NCI-H2107 treated with DMSO at 0.1 percent for 48 hours (cell line): ENCODE results near the gene MTG1.
"Not testable (repeated sequence)": the region's sequence is repeated elsewhere in the genome, so short reads cannot be mapped to it uniquely, and the experiment has no call there.

Experiments used
- DNase-seq: peaks from one replicate; lab custom pipeline; 2025; ENCODE audit not compliant: unreplicated experiment; lab: John Stamatoyannopoulos, UW

Gene MTG1

DNA sequence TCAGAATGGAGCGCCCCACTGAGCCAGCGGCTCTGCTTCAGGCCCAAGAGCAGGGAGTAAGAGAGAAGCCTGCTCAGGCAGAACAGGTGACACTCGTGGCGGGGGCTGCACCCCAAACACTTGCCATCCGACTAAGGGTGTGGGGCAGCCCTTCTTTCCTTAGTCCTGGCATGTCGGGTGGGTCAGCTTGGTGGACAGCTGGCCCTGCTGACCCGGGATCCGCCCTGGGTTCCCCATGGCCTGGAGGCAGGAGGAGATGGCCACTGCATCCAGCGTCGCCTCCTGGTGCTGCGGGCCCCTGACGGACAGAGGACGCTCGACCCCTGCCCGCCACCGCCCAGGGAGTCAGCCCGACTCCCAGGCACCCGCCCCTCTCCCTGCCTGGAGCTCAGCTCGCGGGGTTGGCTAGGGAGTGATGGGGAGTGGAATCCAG is 16.1 kb upstream of the MTG1 start:
- no peak for DNase-seq

DNA sequence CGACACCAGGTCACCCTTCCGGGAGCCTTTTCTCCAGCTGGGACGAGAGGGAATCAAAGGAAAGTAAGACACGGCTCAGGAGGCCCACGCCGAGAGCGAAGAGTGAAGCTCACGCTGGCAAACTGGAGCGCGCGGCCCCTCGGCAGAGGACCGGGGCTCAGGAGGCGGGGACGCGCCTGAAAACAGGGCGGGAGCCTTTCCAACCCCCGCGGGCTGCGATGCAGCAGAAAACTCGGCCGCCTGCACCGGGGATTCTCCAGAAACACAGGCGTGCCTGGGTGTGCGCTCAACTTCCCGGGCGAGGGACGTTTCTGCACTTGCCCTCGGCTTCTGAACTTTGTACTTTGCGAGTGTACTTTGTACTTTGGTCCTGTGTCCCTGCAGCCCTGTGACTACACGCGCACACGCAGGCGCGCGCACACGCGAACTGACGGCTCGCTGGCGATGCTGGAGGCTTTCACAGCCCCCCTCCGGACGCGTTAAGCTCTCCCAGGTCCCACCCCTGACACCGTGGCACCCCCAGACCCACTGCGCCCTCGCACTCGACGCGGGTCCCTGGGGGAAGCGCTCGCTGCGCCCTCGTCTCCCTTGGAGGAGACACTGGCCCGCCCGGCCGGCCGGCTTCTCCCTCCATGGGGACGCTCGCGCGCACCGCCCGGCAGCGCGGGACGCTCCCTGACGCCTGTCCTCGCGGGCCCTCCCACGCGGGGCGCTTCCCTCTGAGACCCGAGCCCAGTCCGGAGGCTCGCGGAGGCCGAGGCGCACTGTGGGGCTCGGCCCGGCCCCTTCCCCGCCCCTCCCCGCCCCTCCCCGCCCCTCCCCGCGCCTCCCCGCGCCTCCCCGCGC is 15.5 kb upstream of the MTG1 start:
- no peak for DNase-seq

DNA sequence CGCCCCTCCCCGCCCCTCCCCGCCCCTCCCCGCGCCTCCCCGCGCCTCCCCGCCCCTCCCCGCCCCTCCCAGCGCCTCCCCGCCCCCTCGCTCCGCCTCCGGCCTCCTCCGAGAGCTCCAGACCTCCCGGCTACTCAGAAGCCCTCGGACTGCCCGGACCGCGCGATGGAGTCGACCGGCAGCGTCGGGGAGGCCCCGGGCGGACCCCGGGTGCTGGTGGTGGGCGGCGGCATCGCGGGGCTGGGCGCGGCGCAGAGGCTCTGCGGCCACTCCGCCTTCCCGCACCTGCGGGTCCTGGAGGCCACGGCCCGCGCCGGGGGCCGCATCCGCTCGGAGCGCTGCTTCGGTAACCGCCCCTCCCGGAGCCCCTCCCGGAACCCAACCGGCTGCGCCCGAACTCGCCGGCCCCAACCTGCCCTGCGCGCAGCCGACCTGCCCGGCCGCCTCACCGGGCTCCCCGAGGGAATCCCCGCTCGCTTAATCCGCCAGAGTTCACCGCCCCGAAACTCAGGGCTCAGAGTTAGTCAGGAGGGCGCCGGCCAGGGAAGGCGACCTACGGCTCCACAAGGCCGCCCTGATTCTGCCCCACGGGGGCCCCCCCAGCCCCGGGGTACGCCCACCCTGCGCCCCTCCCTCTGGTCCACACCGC is 14.7 kb upstream of the MTG1 start, which contains the start of gene PAOX:
Gene PAOX, plus strand, starts transcription at position 111 of the 649 bp plus-strand sequence. Its CDS starts 55 bp downstream, at position 166.
- DNase-seq, result no peak

DNA sequence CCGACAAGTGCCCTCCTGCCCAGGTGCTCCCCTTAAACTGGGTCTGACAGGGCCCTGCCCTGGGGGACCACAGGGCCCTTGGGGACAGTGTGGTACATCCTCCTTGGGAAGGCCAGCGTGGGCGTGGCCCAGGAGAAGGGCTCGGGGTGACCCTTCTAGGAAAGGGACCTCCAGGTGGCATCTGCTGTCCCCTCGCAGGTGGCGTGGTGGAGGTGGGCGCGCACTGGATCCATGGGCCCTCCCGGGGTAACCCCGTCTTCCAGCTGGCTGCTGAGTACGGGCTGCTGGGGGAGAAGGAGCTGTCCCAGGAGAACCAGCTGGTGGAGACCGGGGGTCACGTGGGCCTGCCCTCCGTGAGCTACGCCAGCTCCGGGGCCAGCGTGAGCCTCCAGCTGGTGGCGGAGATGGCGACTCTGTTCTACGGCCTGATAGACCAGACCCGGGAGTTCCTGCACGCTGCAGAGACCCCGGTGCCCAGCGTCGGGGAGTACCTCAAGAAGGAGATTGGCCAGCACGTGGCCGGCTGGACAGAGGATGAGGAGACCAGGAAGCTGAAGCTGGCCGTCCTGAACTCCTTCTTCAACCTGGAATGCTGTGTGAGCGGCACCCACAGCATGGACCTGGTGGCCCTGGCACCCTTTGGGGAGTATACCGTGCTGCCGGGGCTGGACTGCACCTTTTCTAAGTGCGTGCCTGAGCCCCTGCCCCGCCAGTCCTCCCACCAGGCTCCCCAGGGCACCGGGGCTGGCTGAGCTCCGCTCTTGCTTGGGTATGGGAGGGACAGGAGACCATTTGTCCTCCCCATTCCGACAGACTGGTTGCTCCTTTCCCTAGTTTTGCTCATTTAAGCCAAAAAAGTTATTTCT is 13.9 kb upstream of the MTG1 start:
- DNase-seq, result no peak

GRCh38 chr10:133381036-133381435 is 12.9 kb upstream of the MTG1 start:
- no peak for DNase-seq

- no peak for DNase-seq
Observed at GRCh38 chr10:133383551-133383950, 10.4 kb upstream of the MTG1 start.

- no peak for DNase-seq
Observed at GRCh38 chr10:133384071-133384470, 9.9 kb upstream of the MTG1 start.

DNA sequence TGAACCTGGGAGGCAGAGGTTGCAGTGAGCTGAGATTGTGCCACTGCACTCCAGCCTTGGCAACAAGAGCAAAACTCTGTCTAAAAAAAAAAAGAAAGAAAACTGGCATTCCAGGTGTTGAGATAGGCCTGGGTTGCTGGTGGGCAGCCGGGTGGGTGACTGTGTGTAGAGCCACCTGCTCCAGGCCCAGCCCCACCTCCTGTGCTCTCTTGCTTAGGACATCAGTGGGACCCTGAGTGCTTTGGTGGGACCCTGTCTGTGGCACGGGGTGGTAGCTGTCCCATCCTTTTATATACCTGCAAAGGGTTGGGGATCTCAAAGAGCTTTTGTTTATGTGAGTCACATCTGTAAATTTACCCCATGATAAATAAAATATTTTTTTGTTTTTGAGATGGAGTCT is 8.7 kb upstream of the MTG1 start:
- DNase-seq, result no peak

DNA sequence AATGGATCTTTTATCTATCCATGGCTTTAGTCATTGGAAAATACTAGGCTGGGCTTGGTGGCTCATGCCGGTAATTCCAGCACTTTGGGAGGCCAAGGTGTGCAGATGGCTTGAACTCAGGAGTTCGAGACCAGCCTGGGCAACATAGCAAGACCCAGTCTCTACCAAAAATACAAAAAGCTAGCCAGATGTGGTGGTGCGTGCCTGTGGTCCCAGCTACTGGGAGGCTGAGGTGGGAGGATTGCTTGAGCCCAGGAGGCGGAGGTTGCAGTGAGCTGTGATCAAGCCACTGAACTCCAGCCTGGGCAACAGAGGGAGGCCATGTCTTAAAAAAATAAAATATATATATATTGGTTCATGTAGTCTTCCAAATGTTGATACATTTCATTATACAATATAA is 7.0 kb upstream of the MTG1 start:
- DNase-seq, result not testable (repeated sequence)

DNA sequence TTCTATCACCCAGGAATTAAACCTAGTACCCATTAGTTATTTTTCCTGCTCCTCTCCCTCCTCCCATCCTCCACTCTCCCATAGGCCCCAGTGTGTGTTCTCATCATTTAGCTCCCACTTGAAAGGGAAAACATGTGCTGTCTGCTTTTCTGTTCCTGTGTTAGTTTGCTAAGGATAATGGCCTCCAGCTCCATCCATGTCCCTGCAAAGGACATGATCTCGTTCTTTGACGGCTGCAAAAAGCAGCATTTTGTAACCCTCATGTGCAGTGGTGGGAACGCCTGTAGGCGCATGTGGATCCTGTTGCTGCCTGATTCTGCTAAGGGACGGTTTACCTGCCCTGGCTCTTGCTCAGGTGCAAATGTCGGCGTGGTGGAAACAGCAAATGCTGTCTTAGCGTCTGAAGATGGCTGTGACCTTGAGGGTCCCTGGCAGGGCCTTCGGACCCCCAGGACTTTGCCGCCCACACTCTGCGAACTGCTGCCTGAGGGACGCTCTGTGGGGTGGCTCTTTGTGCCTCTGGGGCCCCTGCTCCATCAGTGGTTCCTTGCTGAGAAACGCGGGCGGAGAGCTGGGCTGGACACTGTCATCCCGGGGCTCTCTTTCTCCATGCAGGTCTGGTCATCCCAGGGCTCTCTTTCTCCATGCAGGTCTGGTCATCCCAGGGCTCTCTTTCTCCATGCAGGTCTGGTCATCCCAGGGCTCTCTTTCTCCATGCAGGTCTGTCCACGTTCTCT is 5.6 kb upstream of the MTG1 start:
- no peak for DNase-seq

GRCh38 chr10:133388973-133389818 is 4.8 kb upstream of the MTG1 start:
- DNase-seq, result no peak

- DNase-seq, result no peak
Observed at GRCh38 chr10:133390597-133391248, 3.2 kb upstream of the MTG1 start.

DNA sequence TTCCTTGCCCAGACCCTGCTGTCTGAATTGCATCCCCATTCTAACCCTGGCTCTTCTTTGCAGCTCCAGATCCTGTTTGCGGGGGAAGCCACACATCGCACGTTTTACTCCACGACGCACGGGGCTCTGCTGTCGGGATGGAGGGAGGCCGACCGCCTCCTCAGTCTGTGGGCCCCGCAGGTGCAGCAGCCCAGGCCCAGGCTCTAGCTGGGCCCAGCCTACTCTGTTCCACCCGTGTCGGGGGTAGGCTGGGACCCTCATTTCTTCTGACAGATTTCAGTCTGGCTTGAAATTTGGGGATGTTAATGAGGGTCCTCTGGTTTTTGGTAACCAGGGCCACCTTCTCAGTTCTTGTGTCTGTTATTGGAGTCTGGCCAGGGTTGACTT is 2.7 kb upstream of the MTG1 start:
- no peak for DNase-seq

DNA sequence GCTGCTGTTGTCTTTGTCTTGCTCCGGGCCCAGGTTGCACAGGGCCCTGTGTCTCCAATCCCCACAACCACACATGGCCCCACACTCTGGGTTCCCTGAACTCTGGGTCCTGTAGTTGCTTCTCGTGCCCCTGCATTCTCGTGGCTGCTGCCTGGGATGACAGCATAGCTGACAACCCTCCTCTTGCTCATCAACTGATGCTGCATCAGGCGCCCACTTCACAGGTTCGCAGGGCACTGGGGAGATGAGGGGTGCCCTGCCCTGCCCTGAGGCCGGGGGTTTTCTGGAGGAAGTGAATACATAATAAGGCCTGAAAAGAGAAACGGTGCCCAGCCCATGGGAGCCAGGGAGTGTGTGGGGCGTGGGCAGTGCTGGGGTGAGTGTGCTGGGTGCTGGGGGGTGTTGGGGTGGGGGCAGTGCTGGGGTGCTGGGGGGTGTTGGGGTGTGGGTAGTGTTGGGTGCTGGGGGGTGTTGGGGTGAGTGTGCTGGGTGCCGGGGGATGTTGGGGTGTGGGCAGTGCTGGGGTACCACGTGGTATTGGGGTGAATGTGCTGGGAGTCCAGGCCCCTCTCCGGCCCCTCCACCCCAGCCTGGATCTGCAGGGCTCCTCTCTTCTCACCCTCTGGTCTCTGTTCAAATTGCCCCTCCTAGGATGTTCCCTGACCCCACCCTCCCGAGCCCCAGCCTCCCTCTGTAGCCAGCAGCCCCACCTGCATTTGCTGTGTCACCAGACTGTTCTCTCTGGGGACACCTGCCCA is 2.0 kb upstream of the MTG1 start:
- DNase-seq, result no peak

- no peak for DNase-seq
Observed at GRCh38 chr10:133393401-133394063, 425 bp upstream of the MTG1 start.

DNA sequence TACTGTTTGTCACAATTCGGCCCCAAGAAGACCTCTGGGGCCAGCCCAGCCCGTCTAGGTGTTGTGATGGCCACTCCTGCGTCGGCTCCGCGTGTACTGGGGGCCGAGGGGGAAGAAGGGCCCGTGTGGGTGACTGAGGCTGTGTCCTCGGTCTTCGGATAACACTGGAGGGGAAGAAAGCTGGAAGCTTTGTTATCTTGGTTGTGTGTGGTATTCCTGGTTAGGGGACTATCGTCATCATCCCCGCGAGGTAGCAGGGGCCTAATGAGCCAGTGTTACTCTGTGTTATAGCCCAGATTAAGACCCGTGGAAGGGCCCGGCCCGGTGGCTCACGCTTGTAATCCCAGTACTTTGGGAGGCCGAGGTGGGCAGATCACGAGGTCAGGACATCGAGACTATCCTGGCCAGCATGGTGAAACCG is 854 bp downstream of the MTG1 start:
- no peak for DNase-seq

DNA sequence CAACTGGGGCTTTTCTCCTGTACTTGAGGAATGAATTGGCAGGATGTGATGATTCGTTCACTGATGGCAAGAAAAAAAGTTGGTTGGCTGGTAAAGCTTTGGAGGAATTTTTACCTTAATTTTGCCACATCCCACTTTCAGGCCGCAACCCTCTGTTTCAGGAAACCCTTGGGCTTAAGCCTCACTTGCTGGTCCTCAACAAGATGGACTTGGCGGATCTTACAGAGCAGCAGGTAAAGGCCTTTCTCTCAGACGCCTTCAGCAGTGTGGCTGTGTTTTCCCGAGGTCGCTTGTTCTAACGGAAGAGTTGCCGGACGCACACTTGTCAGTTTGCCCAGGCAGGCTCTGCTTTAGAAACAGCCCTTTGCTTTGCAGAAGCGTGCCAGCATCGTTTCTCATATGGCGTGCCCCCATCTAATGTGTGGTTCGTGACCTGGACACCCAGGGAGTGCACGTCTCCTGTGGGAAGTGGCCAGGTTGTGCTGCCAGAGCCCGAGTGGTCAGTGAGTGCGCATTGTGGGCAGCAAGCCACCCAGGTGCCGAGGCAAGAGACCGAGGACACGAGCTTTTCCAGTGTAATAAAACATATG is 2.2 kb downstream of the MTG1 start:
- no peak for DNase-seq

DNA sequence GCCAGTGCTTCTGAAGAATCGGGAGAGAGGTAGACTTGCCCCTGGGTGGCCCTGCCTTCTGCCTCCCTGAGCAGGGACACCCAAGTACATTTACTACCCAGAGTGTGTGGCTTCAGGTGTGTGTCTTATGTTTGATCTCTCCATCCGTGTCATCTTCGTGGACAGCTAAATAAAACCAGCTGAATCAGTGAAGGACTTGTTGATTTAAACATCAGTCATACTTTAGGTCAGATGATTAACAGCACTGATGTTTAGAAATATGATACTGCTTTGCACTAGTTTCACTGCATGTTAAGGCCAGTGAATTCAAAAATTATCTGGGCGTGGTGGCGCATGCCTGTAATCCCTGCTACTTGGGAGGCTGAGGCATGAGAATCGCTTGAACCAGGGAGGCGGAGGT is 4.0 kb downstream of the MTG1 start:
- no peak for DNase-seq
